ENCODE data around the gene ATCAY. TPM values are rescaled to one million over a fixed set of nuclear protein-coding genes. Genes with fewer than 3 reads are reported as not detected.
"Not testable (repeated sequence)": the region's sequence is repeated elsewhere in the genome, so short reads cannot be mapped to it uniquely, and the experiment has no call there.

The ATCAY gene
- total and polyA plus RNA-seq, 9 donors = 0.04 to 0.78 (median 0.15) TPM

DNA sequence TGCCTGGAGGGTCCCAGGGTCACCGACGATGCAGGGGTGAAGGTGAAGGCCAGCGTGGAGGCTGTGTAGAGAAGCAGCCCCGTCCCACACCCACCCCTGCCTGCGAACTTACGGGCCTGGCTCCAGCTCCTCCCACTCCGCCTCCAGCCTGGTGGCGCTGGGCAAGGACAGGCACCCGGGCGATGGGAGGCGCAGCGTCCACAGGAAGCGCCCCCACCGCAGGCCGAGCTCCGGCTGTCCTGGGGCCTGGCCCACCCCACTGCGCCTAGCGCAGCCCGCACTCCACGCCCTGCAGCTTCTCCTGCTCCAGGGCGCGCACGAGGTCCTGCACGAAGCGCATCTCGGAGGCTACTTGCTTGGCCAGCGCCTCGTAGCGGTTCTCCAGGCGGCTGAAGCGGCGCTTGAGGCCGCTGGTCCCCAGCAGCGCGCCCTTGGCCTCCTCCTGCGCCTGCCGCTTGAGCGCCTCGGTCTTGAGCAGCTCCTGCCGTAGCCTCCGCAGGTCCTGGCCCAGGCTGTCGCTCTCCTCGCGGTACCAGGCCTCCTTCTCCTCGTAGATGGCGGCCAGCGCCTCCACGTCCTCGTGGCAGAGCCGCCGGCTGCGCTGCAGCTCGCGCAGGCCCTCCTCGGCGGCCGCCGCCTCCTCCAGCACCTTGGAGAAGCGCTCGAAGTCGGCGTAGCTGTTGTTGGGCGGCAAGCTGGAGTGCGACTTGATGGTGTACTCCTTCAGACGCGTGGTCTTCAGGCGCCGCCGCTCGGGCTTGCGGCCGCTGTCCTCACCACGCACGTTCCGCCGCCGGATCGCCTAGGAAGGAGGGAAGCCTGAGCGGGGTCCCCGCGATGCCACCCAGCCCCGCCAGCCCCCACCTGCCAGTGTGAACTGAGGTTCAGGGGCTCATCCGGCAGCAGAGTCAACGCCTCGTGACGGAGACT is 78.6 kb downstream of the ATCAY start:
- Histone ChIP-seq H3K27ac (ENCODE audit: low read length) (no peak overlapping the region), H3K9me3 (replicated peaks; ENCODE audit: control insufficient read depth, low read depth, low read length) (no peaks in the 10 kb centered on the region), H3K4me3 (ENCODE audit: low read length) (no peak overlapping the region), H3K4me1 (ENCODE audit: control insufficient read depth, insufficient read depth, low read length) (peaks cover 14% of the 10 kb centered on the region), H3K27me3 (ENCODE audit: control insufficient read depth, insufficient read depth, low read length) (no peaks in the 10 kb centered on the region), H3K36me3 (ENCODE audit: control insufficient read depth, insufficient read depth, low read length) (peaks cover 72% of the 10 kb centered on the region)
- 95% methylated on average over 81 of the region's 86 CpGs for WGBS (ENCODE audit: insufficient coverage)
- no peak for DNase-seq

DNA sequence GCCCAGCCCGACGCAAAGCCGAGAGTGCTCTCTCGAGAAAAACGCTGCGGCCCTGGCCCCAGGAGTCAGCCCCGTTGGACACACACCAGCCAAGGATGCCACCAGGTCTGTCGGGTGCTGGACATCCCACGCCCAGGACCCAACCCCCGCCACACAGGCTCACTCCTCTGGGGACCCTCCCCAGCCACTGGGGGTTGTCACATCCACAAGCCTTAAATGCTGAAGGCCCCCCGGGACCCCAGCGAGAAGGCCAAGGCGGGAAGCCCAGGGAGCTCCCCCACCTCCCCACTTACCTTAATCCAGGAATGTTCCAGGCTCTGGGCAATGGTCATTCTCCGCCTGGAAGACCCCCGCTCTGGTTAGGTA is 79.3 kb downstream of the ATCAY start:
- Histone ChIP-seq H3K27ac (ENCODE audit: low read length) (no peak overlapping the region), H3K4me3 (ENCODE audit: low read length) (no peak overlapping the region), H3K36me3 (ENCODE audit: control insufficient read depth, insufficient read depth, low read length) (peaks cover 78% of the 10 kb centered on the region), H3K4me1 (ENCODE audit: control insufficient read depth, insufficient read depth, low read length) (peaks cover 8% of the 10 kb centered on the region), H3K27me3 (ENCODE audit: control insufficient read depth, insufficient read depth, low read length) (no peaks in the 10 kb centered on the region), H3K9me3 (replicated peaks; ENCODE audit: control insufficient read depth, low read depth, low read length) (no peaks in the 10 kb centered on the region)
- WGBS (ENCODE audit: insufficient coverage) = 90% methylated on average over 10 of the region's 15 CpGs
- DNase-seq = no peak

DNA sequence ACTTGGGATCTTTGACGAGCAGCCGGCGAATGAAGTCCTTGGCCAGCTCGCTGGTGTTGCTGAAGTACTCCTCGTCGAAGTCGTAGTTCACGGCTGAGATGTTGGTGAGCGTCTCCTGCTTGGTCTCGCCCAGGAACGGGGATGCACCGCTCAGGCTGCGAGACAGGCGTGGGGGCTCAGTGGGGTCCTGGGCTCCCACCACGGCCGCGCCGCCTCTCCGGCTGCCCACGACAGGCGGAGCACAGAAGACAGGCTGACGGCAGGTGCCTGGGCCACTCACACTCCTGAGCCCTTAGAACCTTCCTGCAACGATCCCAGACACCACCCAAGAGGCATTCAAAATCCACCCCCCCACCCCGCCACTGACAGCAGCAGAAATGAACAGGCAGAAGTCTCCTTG is 80.5 kb downstream of the ATCAY start:
- DNase-seq = no peak
- Histone ChIP-seq H3K4me3 (ENCODE audit: low read length) (no peak overlapping the region), H3K4me1 (ENCODE audit: control insufficient read depth, insufficient read depth, low read length) (peaks cover 8% of the 10 kb centered on the region), H3K9me3 (replicated peaks; ENCODE audit: control insufficient read depth, low read depth, low read length) (no peaks in the 10 kb centered on the region), H3K27me3 (ENCODE audit: control insufficient read depth, insufficient read depth, low read length) (no peaks in the 10 kb centered on the region), H3K36me3 (ENCODE audit: control insufficient read depth, insufficient read depth, low read length) (peaks cover 85% of the 10 kb centered on the region), H3K27ac (ENCODE audit: low read length) (no peak overlapping the region)
- 91% methylated on average over 21 of the region's 24 CpGs for WGBS (ENCODE audit: insufficient coverage)

- Histone ChIP-seq H3K27ac (ENCODE audit: low read length) (peak overlapping the region; percentile 20), H3K9me3 (replicated peaks; ENCODE audit: control insufficient read depth, low read depth, low read length) (no peaks in the 10 kb centered on the region), H3K4me3 (ENCODE audit: low read length) (no peak overlapping the region), H3K4me1 (ENCODE audit: control insufficient read depth, insufficient read depth, low read length) (peaks cover 30% of the 10 kb centered on the region), H3K36me3 (ENCODE audit: control insufficient read depth, insufficient read depth, low read length) (peaks cover 91% of the 10 kb centered on the region), H3K27me3 (ENCODE audit: control insufficient read depth, insufficient read depth, low read length) (no peaks in the 10 kb centered on the region)
- 89% methylated on average over 26 of the region's 35 CpGs for WGBS (ENCODE audit: insufficient coverage)
- DNase-seq = no peak
Observed at GRCh38 chr19:3963458-3964255, 83.2 kb downstream of the ATCAY start.

DNA sequence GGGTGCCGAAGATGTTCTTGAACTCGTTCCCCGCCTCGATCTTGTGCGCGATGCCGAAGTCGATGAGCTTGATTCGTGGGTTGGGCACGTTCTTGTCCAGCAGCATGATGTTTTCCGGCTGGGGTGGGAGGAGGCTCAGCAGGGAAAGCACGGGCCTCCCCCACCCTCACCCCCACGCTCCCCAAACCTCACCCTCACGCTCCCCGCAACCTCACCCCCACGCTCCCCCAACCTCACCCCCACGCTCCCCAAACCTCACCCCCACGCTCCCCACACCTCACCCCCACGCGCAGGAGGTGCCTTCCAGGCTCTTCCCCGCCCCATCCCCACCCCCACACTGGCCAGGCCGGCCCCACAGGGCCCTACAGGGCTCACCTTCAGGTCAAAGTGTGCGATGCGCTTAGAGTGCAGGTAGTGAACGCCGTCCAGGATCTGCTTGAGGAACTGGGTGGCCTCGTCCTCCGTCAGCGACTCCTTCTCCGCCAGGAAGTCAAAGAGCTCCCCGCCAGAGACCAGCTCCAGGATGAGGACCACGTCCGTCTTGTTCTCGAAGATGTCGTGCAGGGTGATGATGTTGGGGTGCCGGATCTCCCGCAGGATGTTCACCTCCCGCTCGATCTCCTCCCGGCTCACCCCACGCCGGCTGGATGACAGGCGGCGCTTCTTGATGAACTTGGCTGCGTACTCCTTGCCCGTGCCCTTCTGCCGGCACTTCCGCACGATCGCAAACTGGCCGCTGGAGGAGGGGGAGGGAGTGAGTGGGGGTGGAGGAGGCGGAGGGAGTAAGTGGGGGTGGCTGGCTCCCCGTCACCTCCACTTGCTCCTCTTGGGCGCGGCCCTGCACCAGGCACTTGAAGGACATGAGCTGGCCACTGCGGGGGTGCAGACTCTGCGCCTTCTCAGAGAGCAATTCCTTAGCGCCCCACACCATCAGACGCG is 84.0 kb downstream of the ATCAY start:
- Histone ChIP-seq H3K27me3 (ENCODE audit: control insufficient read depth, insufficient read depth, low read length) (no peaks in the 10 kb centered on the region), H3K9me3 (replicated peaks; ENCODE audit: control insufficient read depth, low read depth, low read length) (no peaks in the 10 kb centered on the region), H3K27ac (ENCODE audit: low read length) (no peak overlapping the region), H3K4me3 (ENCODE audit: low read length) (no peak overlapping the region), H3K4me1 (ENCODE audit: control insufficient read depth, insufficient read depth, low read length) (peaks cover 39% of the 10 kb centered on the region), H3K36me3 (ENCODE audit: control insufficient read depth, insufficient read depth, low read length) (peaks cover 93% of the 10 kb centered on the region)
- no peak for DNase-seq
- WGBS (ENCODE audit: insufficient coverage) = 88% methylated on average over 42 of the region's 60 CpGs

GRCh38 chr19:3966051-3967017 is 85.8 kb downstream of the ATCAY start:
- Histone ChIP-seq H3K36me3 (ENCODE audit: control insufficient read depth, insufficient read depth, low read length) (peaks cover 76% of the 10 kb centered on the region), H3K4me1 (ENCODE audit: control insufficient read depth, insufficient read depth, low read length) (peaks cover 47% of the 10 kb centered on the region), H3K27me3 (ENCODE audit: control insufficient read depth, insufficient read depth, low read length) (no peaks in the 10 kb centered on the region), H3K4me3 (ENCODE audit: low read length) (no peak overlapping the region), H3K9me3 (replicated peaks; ENCODE audit: control insufficient read depth, low read depth, low read length) (no peaks in the 10 kb centered on the region), H3K27ac (ENCODE audit: low read length) (peak overlapping the region; percentile 1)
- no peak for DNase-seq
- whole genome bisulfite sequencing (ENCODE audit: insufficient coverage) = 81% methylated on average over 26 of the region's 30 CpGs

GRCh38 chr19:3967983-3968382 is 87.5 kb downstream of the ATCAY start:
- not testable (repeated sequence) for H3K9me3 ChIP-seq (replicated peaks; ENCODE audit: control insufficient read depth, low read depth, low read length); H3K4me3 ChIP-seq (ENCODE audit: low read length); DNase-seq; H3K27me3 ChIP-seq (ENCODE audit: control insufficient read depth, insufficient read depth, low read length)
- Histone ChIP-seq H3K4me1 (ENCODE audit: control insufficient read depth, insufficient read depth, low read length) (peaks cover 48% of the 10 kb centered on the region), H3K27ac (ENCODE audit: low read length) (peak overlapping the region; percentile 94), H3K36me3 (ENCODE audit: control insufficient read depth, insufficient read depth, low read length) (peaks cover 66% of the 10 kb centered on the region)
- WGBS (ENCODE audit: insufficient coverage) = 85% methylated on average over 8 of the region's 12 CpGs

DNA sequence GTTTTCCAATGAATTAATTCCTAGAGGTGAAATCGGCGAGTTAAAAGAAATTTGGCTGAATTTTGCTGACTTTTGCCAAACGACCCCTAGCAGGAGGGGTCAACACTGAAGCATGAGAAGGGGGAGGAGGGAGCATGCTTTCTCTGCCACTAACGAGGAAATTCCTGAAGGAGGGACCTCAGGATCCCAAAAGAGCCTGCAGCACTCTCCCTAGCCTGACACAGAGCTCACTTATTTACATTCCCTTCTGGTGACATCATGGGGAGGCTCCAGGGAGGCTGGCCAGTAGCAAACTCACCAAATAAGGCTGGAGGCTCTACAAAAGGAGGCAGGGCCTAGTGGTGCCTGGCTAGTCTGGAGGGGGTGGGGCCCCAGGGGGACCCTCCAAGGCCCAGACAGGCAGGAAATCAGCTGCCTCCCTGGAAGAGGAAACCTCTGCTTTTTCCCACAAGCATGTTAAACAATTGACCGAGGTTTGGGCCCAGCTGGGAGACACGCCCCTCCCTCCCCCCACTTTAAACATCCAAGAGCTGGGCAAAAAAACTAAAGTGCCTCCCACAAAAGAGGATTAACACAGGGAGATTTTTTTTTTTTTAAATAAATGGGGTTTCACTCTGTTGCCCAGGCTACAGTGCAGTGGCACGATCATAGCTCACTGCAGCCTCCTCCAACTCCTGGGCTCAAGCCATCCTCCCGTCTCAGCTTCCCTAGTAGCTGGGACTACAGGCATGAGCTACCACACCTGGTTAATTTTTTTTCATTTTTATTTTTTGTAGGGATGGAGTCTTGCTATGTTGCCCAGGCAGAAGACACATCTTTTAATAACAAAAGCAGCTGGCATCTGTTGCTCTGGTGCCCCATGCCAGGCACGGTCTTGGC is 88.3 kb downstream of the ATCAY start:
- Histone ChIP-seq H3K27ac (ENCODE audit: low read length) (peak overlapping the region; percentile 94), H3K27me3 (ENCODE audit: control insufficient read depth, insufficient read depth, low read length) (no peaks in the 10 kb centered on the region), H3K4me1 (ENCODE audit: control insufficient read depth, insufficient read depth, low read length) (peaks cover 47% of the 10 kb centered on the region), H3K36me3 (ENCODE audit: control insufficient read depth, insufficient read depth, low read length) (peaks cover 58% of the 10 kb centered on the region), H3K9me3 (replicated peaks; ENCODE audit: control insufficient read depth, low read depth, low read length) (no peaks in the 10 kb centered on the region), H3K4me3 (ENCODE audit: low read length) (peak overlapping the region; percentile 98)
- peak; percentile 98 for DNase-seq
- WGBS (ENCODE audit: insufficient coverage) = 50% methylated on average over 1 of the region's 9 CpGs
